Measurements from ENCODE around the gene FMNL2.
A peak's percentile ranks its signal among the peaks of the same experiment; 100 is the strongest.
"Not testable (repeated sequence)": the region's sequence is repeated elsewhere in the genome, so short reads cannot be mapped to it uniquely, and the experiment has no call there.

The FMNL2 gene

GRCh38 chr2:152335016-152335725, at the start of gene FMNL2:
Gene FMNL2, plus strand, starts transcription at chr2:152335174.
- DNase-seq: peak; percentile 67

GRCh38 chr2:152292991-152293390, 42.0 kb upstream of the FMNL2 start:
- DNase-seq: no peak

- DNase-seq: no peak
Observed at GRCh38 chr2:152297715-152298114, 37.3 kb upstream of the FMNL2 start.

- DNase-seq: no peak
Observed at GRCh38 chr2:152298754-152299153, 36.2 kb upstream of the FMNL2 start.

- no peak for DNase-seq
Observed at GRCh38 chr2:152301131-152301530, 33.8 kb upstream of the FMNL2 start.

- no peak for DNase-seq
Observed at GRCh38 chr2:152303951-152304350, 31.0 kb upstream of the FMNL2 start.

GRCh38 chr2:152304836-152305235, 30.1 kb upstream of the FMNL2 start:
- DNase-seq: no peak

GRCh38 chr2:152307863-152308262, 27.1 kb upstream of the FMNL2 start:
- no peak for DNase-seq

GRCh38 chr2:152309352-152310214, 25.4 kb upstream of the FMNL2 start:
- no peak for DNase-seq

- DNase-seq: no peak
Observed at GRCh38 chr2:152319822-152320570, 15.0 kb upstream of the FMNL2 start.

GRCh38 chr2:152320814-152321213, 14.2 kb upstream of the FMNL2 start:
- no peak for DNase-seq

GRCh38 chr2:152322222-152322621, 12.8 kb upstream of the FMNL2 start:
- DNase-seq: no peak

- not testable (repeated sequence) for DNase-seq
Observed at GRCh38 chr2:152325126-152325525, 9.8 kb upstream of the FMNL2 start.

- DNase-seq: no peak
Observed at GRCh38 chr2:152326710-152327109, 8.3 kb upstream of the FMNL2 start.

GRCh38 chr2:152328013-152328412, 7.0 kb upstream of the FMNL2 start:
- DNase-seq: no peak

GRCh38 chr2:152330235-152330866, 4.6 kb upstream of the FMNL2 start:
- no peak for DNase-seq

GRCh38 chr2:152334701-152335015, 316 bp upstream of the FMNL2 start:
- no peak for DNase-seq

GRCh38 chr2:152335726-152336118, 748 bp downstream of the FMNL2 start:
- DNase-seq: no peak

GRCh38 chr2:152336119-152336853, 1.3 kb downstream of the FMNL2 start:
- DNase-seq: peak; percentile 35

- DNase-seq: peak; percentile 35
Observed at GRCh38 chr2:152336854-152337510, 2.0 kb downstream of the FMNL2 start.

GRCh38 chr2:152337511-152337903, 2.5 kb downstream of the FMNL2 start:
- DNase-seq: no peak

Measured in NCI-H510A treated with DMSO at 0.1 percent for 48 hours (cell line).